Psoas muscle (tissue), 8 donors: Measurements from ENCODE around the gene AP1G1. TPM values are rescaled to one million over a fixed set of nuclear protein-coding genes. Genes with fewer than 3 reads are reported as not detected.

Experiments used
- ATAC-seq, 4 donors: fragments of 200-7000 bp; cut with Tn5 transposase; one replicate each; pipeline ENCODE4 v1.9.1; 2020; ENCODE audit warnings: moderate library complexity in 3 of 4, mild to moderate bottlenecking in 2 of 4
- DNase-seq, 2 donors: peaks; one replicate each; pipeline ENCODE4 v3.0.0-alpha.2; 2020
- H3K27ac ChIP-seq: fragments of 200-600 bp; one replicate; pipeline ENCODE4 v1.8.0; 2022
- H3K27me3 ChIP-seq, 3 donors: fragments of 200-600 bp in 1 of 3; one replicate each; pipeline versions ENCODE4 v1.6.1 to v1.8.0; 2013 to 2022; ENCODE audit warnings: low read length in 2 of 3, mild to moderate bottlenecking in 2 of 3, moderate library complexity in 1 of 3; ENCODE audit not compliant: insufficient read depth in 3 of 3
- H3K36me3 ChIP-seq, 2 donors: fragments of 200-600 bp in 1 of 2; one replicate each; pipeline versions ENCODE4 v1.6.1 to v1.8.0; 2013 to 2022; ENCODE audit warnings: low read depth in 1 of 2, mild to moderate bottlenecking in 1 of 2, moderate library complexity in 1 of 2; ENCODE audit not compliant: insufficient read depth in 1 of 2
- H3K4me1 ChIP-seq: fragments of 200-600 bp; one replicate; pipeline ENCODE4 v1.8.0; 2022
- H3K4me3 ChIP-seq: fragments of 200-600 bp; one replicate; pipeline ENCODE4 v1.8.0; 2022; ENCODE audit warnings: mild to moderate bottlenecking
- H3K9me3 ChIP-seq: fragments of 200-600 bp; one replicate; pipeline ENCODE4 v1.8.0; 2022
- CTCF ChIP-seq: fragments of 200-600 bp; IDR thresholded peaks from one replicate; pipeline ENCODE4 v1.8.0; 2022; ENCODE audit warnings: antibody characterized with exemption
- WGBS, 3 donors: extraction: QIAGEN DNeasy Blood & Tissue Kit; methylation state at CpG; one replicate each; pipeline versions ENCODE4 v1.1.6 to v1.1.7; 2013; 5-methylcytosine and 5-hydroxymethylcytosine counted together
- intact Hi-C, 2 donors: fragments of 100-400 bp; cut with DNase I; formaldehyde crosslinking; loops; one replicate each; pipeline versions ENCODE4 v1.11.0 to v1.14.2; 2022
- polyA plus RNA-seq, 3 donors: library from polyadenylated mRNA; stranded (reverse); fragments of 200-250 nt; gene quantifications; one replicate each; pipeline ENCODE4 v1.2.3, GENCODE V29; 2013
- total RNA-seq, 4 donors: library from RNA; stranded (reverse); fragmentation: NEBNext Ultra II Directional in 2 of 4; extraction: Animal tissue kit (Norgen Biotek cat#: 25700) in 2 of 4; gene quantifications; one replicate each; pipeline versions ENCODE4 v1.2.1 to v1.2.4, GENCODE V29; 2021 to 2023
- donor health status: healthy with polysubstance abuse.
- donor health status: DM: no; HTN: no; CAD: no; lungs with moderate emphysema.
- donor health status: Bipolar disorder and iron deficiency.
- donor health status: healthy.
- donor health status: DM: yes; HTN: yes; CAD: no.
- donor health status: DM: no; HTN: no; CAD: no.
- donor health status: DM: no; HTN: no; CAD: no.
- donor health status: DM: yes; HTN: yes; CAD: no.

AP1G1 gene
- total and polyA plus RNA-seq, 7 donors: 19.7 to 69.8 (median 60.6) TPM

GRCh38 chr16:71852561-71852960, 43.9 kb upstream of the AP1G1 start:
- TF ChIP-seq CTCF: no peak
- DNase-seq (no peak), ATAC-seq (no peak)
- no peak overlapping the region for H3K27ac ChIP-seq
- intact Hi-C loops: loop anchor here in 1 of 2 donors (10.0 kb wide), 1 partner anchor 242 kb away; the partner anchor contains the start of genes DHX38 and TXNL4B
- H3K9me3 ChIP-seq: no peaks in the 10 kb centered on the region
- H3K4me3 ChIP-seq: no peak overlapping the region
- H3K27me3 ChIP-seq: no peaks in the 10 kb centered on the region
- H3K4me1 ChIP-seq: peaks cover 28% of the 10 kb centered on the region
- 96 to 97% (median 97%) methylated on average over 4 of the region's 4 CpGs for WGBS, 3 donors
- peaks cover 5 to 76% of the 10 kb centered on the region in 2 donors for H3K36me3 ChIP-seq

- no peaks in the 10 kb centered on the region for H3K27me3 ChIP-seq
- intact Hi-C loops: loop anchor here in 1 of 2 donors (10.0 kb wide), 1 partner anchor 243 kb away; the partner anchor contains the start of genes DHX38 and TXNL4B
- 86 to 92% (median 87%) methylated on average over 3 of the region's 3 CpGs for WGBS, 3 donors
- no peak overlapping the region for H3K27ac ChIP-seq
- DNase-seq (no peak), ATAC-seq (no peak)
- H3K9me3 ChIP-seq: no peaks in the 10 kb centered on the region
- H3K36me3 ChIP-seq: peaks cover 5 to 76% of the 10 kb centered on the region in 2 donors
- H3K4me3 ChIP-seq: no peak overlapping the region
- TF ChIP-seq CTCF: no peak
- peaks cover 28% of the 10 kb centered on the region for H3K4me1 ChIP-seq
Observed at GRCh38 chr16:71852158-71852557, 43.5 kb upstream of the AP1G1 start.

- ATAC-seq: no peak
- Histone ChIP-seq H3K9me3 (no peaks in the 10 kb centered on the region), H3K4me3 (no peak overlapping the region), H3K4me1 (peaks cover 30% of the 10 kb centered on the region), H3K27me3 (no peaks in the 10 kb centered on the region), H3K36me3 (peaks cover 5 to 76% of the 10 kb centered on the region in 2 donors), H3K27ac (no peak overlapping the region)
- intact Hi-C loops: loop anchor here in 1 of 2 donors (10.0 kb wide), 1 partner anchor 243 kb away; the partner anchor contains the start of genes DHX38 and TXNL4B
- no peak for TF ChIP-seq CTCF
- 87 to 96% (median 93%) methylated on average over 8 of the region's 8 CpGs for WGBS, 3 donors
- DNase-seq: no peak
Observed at GRCh38 chr16:71851746-71852145, 43.1 kb upstream of the AP1G1 start.

GRCh38 chr16:71848622-71849021, 40.0 kb upstream of the AP1G1 start:
- WGBS, 3 donors: 59 to 82% (median 68%) methylated on average over 6 of the region's 6 CpGs
- Histone ChIP-seq H3K4me1 (peaks cover 32% of the 10 kb centered on the region), H3K27me3 (no peaks in the 10 kb centered on the region), H3K36me3 (peaks cover 3 to 57% of the 10 kb centered on the region in 2 donors), H3K4me3 (peak overlapping the region; percentile 16), H3K9me3 (no peaks in the 10 kb centered on the region), H3K27ac (peak overlapping the region; percentile 96)
- intact Hi-C loops: loop anchor here (5.0 kb wide), 3 partner anchors 34 to 49 kb away; partner anchors contain the start of genes AP1G1 (in 2 of the 2), IST1 (in 1 of the 2) and ZNF821 (in 1 of the 2)
- TF ChIP-seq CTCF: no peak
- DNase-seq: no peak
- ATAC-seq: peak in 3 of 4 donors; percentile 51 to 68 (median 53)
